Stimulated activated CD8-positive, alpha-beta memory T cell treated with anti-CD3 and anti-CD28 coated beads, Interleukin-12 subunit alpha, Interleukin-12 subunit beta, amount 100 ng/mL, for 24 hours (primary cell): ENCODE results near the gene IQCK.
A peak's percentile ranks its signal among the peaks of the same experiment; 100 is the strongest.

Source experiments
- DNase-seq: peaks from one replicate; pipeline ENCODE4 v3.0.0-alpha.2; 2020; ENCODE audit errors: extremely low read depth

IQCK gene

GRCh38 chr16:19884611-19885450 is 166.8 kb downstream of the IQCK start, which contains the start of gene GPRC5B:
GPRC5B (minus strand) TSS chr16:19884848; CDS start chr16:19872845, 12,003 bp downstream.
- no peak for DNase-seq

DNA sequence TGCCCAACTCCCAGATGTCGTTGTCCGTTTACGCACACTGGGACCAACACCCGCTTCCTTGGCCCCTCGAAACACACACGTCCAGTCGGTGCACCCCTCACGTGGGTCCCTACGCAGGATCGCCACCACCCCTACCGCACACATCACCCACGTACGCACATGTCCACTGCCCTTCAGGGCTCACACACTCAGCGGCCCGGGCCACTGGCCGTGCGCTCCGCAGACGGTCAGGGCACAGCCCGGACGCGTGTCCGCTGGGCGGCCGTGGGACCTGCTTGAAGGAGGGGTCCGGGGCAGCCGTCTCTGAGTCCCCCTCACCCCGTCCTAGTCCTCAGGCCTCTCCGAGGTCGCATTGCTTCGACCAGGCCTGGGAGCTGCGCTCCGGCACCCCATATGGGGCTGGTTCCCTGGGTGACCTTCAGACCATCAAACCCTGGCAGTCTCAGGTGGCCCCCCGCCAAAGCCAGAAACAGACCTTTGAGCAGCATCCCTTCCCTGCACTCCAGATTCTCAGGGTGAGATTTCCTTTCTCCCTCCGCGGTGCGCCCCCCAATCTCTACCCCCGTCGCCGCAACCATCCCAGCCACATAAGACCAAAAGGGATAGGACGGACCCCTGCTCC is 167.5 kb downstream of the IQCK start:
- no peak for DNase-seq

DNA sequence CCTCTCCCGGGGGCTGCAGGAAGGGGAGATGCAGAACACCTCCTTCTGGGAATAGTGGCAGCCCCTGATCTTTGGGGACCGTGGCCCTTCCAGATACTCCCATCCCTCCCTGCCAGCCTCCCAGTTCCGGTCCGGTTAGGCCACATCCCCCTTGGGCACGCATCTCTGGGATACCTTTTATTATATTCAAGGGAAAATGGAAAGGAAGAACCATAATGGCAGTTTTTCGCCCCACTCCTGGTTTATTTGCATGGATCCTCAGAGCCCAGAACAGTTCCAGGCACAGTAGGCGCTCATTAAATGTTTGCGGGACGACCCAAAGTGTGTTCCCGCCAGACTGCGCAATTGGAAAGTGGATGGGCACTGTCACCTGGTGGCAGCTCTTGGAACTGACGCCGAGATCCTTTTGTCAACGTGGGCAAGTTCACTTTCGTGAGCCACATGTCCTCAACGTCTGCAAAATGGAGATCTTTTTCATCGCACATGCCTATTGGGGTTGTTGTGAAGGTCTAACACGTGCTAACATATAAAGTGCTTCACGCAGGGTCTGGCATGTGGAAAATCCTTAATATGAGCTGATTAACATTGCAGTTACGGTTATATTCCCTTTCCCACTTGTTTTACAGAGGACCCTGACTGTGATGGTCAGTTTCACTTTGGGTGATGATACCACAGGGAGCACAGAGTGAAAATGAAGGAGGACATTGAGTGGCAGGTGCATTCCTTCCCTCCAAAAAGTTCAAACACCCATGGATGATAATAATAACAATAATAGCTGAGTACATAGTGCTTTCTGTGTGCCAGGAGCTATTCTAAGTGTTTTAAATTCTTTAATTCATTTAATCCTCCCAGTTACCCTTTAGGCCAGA is 168.2 kb downstream of the IQCK start:
- peak; percentile 39 for DNase-seq

GRCh38 chr16:19888834-19889233 is 170.8 kb downstream of the IQCK start:
- DNase-seq = no peak

DNA sequence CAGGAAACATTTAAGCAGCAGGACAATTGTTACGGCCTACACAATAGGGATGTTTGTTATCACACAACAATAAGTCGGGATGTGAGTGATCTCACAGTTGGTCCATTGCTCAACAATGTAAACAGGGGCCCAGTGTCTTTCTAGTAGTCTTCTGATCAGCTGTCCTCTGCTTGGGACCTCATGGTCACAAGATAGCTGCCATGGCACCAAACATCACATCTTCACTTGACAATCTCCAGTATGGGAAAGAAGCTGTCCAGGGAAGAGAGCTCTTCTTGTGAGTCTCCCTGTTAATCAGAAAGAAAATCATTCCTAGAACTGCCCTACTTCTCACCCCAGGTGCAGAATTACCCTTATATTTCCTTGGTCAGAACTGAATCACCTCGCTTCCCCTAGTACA is 172.8 kb downstream of the IQCK start:
- DNase-seq = no peak

DNA sequence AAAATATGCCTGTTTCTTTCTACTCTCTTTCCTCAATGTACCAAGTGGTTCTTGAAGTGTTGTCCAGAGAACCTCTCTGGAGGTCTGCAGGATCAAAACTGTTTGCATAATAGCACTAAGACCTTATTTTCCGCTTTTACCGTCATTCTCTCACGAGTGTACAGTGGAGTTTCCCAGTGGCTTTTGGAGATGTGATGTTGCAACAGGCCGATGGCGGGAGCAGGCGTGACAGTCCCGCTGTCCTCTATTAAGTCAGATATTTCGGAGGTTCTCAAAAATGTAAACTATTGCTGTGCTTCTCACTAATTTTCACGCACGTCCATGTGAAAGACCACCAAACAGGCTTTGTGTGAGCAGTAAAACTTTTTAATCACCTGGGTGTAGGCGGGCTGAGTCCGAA is 174.8 kb downstream of the IQCK start:
- DNase-seq = no peak

- DNase-seq = no peak
Observed at GRCh38 chr16:19894586-19894985, 176.5 kb downstream of the IQCK start.

- no peak for DNase-seq
Observed at GRCh38 chr16:19896951-19897350, 178.9 kb downstream of the IQCK start.

DNA sequence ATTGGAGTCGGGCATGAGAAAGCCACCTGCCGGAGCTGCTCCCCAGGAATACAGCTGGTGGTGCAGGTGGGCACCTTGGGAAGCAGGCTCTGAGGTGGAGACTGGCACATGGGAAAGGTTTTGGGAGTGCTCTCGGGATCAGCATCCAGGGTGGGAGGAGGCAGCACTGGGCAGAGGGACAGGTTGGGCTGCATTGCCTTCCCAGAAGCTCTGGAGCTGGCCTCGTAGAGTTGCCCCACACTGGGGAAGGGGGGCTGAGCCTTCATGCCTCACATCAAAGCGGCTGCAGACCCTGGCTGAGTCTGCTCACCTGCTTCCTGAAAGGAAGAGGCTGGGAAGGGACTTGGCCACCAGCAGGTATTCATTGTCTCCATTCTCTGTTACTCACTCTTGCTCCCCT is 180.1 kb downstream of the IQCK start:
- no peak for DNase-seq

DNA sequence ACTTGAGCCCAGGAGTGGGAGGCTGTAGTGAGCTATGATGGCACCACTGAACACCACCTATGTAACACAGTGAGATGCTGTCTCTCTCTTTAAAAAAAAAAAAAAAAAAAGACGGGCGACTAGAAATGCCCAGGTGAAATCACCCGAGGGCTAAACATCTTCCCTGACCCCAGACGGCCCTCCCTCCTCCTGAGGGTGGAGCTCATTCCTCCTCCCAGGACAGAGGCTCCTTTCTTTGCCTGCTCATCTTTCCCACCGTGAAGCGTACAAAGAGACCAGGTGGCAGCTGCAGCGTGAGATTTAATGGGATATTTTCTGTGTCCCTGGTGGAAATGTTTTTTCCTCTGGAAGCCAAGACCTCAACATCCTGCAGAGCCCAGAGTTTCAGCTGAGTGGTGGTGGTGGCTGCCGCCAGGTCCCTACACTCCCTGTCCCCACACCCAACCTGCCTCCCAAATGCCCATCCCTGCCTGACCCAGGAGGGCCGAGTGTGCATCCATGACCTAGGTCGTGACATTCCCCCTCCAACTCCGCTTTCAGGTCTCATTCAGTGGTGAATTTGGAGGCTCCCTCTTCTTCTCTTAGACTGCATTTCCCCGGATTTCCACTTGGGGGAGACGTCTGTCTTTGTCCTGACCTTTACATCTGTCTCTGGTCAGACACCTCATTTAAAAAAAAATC is 181.0 kb downstream of the IQCK start:
- DNase-seq = no peak

DNA sequence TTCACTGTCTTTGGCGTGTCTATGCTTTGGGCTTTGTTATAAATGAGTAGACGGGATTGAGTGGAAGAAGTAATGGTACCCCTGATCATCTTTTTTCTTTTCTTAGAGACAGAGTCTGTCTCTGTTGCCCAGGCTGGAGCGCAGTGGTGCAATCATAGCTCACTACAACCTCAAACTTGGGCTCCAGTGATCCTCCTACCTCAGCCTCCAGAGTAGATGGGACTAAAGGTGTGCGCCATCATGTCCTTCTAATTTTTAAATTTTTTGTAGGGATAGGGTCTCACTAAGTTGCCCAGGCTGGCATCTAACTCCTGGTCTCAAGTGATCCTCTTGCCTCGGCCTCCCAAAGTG is 181.5 kb downstream of the IQCK start:
- no peak for DNase-seq

GRCh38 chr16:19901164-19901563 is 183.1 kb downstream of the IQCK start:
- DNase-seq = no peak

DNA sequence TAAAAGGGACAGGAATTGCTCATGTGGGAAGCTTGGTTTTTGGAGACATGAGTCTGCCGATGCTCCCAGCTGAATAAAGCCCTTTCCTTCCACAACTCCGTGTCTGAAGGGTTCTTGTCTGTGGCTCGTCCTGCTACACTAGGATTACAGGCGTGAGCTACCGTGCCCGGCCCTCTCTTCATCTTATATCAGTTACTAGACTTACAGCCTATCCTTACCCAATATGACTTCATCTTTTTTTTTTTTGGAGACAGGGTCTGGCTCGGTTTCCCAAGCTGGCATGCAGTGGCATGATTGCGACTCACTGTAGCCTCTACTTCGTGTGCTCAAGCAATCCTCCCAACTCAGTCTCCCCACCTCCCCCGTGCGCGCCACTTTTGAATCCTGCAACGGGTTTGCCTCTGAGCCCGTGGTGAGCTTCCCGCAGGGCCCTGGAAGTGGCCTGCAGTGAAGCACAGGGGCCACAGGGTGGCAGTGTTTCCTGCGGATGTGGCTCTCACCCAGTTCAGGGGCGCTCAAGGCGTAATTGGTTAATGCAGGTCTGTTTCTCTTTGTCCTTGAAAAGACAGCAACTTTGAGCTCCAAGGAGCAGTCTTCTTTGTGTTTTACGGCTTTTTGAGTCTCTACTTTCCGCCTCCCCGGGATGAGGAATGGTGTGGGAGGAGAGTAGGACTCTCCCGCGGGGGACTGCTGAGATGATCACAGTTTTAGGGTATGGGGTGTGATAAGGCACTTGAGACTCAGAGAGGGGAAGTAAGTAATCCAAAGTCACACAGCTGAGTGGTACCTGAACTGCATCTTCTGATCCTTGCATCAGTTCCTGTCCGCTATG is 189.3 kb downstream of the IQCK start:
- DNase-seq = no peak
